ENCODE measurements around the gene FAT2.

The FAT2 gene

DNA sequence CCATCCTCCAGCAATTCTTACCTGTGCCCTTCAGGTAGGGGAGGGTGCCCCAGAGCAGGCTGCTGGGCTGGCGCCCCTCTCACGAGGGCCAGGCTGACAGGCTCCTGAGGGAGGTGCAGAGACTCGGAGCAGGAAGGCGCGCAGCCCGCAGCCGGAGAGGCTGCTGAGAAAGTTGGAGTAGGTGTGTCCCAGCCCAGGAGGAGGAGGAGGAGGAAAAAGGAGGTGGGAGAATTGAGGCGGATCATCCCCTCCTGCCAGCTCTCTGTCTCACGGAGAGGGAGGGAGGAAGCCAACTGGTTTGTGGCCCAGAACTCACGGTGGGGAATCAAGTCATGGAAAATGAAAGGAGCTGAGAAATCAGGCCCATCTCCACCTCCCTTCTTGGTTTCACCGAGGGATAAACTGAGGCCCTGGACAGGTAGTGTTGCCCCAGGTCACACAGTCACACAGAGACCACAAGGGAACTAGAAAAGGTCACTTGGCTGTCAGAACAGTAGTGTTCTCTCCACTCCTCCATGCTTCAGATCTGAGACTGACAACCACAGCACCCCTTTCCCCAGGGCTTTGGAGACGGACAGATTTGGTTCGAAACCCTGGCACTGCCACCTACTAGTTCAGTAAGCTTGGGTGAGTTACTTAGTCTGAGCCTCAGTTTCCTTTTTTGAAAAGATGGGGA, at the start of gene FAT2:
TSS of gene FAT2 (minus strand) at position 188 of the 676 bp plus-strand sequence. CDS start 22,400 bp downstream, outside the sequence.
- DNase-seq, result no peak

DNA sequence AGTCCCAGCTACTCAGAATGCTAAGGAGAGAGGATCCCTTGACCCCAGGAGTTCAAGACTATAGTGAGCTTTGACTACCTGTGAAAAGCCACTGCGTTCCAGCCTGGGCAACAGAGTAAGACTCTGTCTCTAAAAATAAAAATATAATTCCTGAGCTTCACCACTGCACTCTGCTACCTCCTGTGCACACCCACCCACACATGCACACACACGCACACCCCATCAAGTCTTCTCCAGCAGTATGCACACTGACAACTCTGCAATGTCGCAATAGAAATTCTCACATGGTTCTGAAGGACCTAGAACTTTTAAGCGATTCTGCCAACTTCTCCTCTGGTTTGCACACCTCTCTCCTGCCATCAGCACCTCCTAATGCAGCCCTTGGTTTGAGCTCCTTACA, 47.5 kb upstream of the FAT2 start:
- DNase-seq, result no peak

DNA sequence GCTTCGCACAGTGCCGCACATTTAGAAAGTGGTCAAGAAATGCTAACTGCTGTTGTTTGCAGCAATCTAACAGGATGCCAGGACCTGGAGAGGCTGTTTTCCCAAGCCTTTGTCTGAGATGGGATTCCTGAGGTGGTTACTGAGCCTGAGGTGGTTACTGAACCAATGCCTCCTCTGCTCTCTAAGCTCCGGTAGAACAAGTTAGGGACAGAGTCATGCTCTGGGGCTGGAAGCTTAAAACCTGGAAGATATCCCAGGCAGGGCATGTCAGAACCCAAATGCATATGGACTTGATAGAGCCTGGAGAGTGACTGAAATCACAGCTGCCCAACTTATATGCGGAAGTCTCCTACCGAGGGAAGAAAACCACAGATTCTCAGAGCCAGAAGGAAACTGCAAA, 46.5 kb upstream of the FAT2 start:
- DNase-seq, result no peak

DNA sequence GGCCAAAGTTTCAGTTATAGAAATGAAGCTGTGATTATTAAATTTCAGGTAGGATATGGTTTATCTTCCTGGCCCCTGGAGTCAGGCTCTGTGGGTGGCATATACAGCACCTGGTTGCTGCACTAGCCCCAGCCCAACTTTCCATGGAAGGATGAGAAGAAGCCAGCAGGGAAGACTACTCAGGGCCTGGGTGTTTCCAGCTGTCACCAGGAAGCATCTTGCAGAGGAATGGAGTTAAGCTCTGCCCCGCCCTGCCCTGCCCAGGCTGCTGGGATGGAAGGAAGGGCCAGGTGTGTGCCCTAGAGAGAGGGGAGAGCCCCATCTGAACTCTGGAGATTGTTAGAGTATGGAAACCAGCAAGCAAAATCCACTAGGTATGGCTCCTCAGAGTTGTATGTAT, 42.8 kb upstream of the FAT2 start:
- no peak for DNase-seq

DNA sequence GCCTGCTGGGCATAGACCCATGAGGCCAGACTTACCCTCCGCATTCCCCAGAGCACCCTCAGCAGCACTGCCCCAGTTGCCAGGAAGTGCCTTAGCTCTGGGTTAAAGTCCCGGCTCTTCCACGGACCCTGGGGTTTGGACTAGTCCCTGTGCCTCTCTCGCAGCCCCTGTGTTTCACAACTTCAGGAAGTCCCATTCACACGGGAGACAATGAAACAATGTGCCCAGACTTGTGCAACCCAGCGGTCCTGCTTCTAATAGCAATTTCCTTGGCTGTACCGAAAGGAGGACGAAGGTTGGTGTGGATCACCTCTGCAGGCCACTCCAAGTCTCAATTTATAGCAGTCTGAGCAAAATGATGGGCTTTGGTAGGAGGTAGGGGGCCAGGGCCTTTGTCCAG, 41.8 kb upstream of the FAT2 start:
- no peak for DNase-seq

DNA sequence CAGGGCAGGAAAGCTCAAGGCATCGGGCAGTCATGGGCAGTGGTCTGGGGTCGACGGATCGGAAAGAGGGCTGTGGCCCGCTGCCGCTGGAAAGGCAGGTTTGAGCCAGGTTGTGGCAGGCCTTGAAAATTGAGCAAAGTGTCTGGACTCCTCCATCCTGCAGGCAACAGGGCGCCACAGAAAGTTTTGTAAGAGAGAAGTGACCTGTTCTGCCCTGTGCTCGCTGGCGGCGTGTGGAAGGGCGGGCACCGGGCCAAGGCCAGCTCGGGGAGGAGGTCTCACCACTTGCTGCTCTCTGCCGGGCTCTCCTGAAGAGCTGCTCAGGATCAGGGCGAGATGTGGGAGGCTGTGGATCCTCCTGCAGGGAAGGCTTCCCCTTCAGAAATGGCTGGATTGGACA, 41.4 kb upstream of the FAT2 start:
- DNase-seq, result no peak

- no peak for DNase-seq
Observed at GRCh38 chr5:151631941-151632340, 40.8 kb upstream of the FAT2 start.

GRCh38 chr5:151630088-151630487, 39.0 kb upstream of the FAT2 start:
- DNase-seq, result no peak

DNA sequence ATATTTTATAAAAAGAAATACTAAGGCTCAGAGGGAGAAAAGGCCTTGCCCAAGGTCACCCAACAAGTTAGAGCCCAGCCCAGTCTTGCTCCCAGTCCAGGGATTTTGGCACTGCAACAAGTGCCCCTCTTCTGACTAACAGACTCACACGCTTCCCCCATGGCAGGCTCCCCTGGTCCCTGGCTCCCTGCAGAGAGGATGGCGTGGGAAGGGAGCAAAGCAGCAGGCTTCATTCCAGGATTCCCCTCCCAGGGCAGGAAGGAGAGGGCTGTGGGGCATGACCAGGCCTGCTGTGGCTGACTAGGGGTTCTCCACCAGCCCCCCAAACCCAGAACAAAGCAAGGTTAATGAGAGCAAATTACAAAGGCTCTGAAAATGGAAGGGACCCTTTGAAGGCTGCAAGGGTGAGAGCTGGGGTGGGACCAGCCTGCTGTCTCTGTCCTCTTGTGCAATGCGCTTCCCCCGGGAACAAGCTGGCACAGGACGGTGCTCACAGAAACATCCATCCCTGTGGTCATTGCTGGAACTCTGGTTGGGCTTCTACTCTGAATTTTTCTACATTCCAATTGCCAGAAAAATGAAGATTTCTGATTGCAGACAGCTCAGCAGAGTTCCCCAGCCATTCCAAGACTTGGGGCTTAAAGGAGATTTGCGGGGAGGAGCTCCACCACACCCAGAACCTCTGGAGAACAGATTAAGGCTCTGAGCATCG, 37.1 kb upstream of the FAT2 start:
- no peak for DNase-seq

GRCh38 chr5:151627650-151628049, 36.5 kb upstream of the FAT2 start:
- DNase-seq, result no peak

DNA sequence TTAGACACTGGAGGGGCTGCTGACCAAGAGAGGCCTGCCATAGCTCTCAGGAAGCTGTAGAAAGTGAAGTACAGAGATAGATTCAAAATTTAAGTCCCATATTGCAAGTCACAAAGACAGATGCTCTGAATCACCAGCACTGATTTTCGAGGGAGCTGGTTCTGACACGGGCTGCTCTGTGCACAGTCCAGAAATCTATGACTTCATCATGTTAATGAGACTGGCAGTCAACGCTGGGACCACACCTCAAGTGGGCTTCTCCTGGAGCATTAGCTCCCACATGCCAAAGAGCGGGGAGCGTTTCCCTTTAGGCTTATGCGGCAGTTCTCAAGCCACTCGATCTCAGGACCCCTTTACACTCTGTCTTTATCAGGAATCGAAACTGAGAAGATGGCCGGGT, 34.2 kb upstream of the FAT2 start:
- DNase-seq, result no peak

DNA sequence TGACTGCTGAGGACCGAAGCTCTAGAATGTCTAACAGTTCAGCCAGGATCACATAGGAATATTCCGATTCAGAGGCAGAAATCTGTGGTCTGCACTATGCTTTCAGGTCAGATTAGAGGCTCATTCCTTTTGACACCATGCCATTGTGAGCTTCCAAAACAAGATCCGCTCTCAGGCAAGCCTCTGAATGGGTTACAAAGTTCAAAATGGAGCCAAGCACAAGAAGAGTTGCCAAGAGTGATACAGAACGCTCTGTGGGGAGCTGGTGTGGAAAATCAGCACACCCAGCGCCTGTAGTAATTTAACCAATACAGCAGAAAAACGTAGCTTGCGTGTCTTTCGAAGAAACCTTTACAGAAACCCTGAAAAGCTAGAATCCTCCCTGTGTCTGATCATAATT, 33.3 kb upstream of the FAT2 start:
- no peak for DNase-seq

DNA sequence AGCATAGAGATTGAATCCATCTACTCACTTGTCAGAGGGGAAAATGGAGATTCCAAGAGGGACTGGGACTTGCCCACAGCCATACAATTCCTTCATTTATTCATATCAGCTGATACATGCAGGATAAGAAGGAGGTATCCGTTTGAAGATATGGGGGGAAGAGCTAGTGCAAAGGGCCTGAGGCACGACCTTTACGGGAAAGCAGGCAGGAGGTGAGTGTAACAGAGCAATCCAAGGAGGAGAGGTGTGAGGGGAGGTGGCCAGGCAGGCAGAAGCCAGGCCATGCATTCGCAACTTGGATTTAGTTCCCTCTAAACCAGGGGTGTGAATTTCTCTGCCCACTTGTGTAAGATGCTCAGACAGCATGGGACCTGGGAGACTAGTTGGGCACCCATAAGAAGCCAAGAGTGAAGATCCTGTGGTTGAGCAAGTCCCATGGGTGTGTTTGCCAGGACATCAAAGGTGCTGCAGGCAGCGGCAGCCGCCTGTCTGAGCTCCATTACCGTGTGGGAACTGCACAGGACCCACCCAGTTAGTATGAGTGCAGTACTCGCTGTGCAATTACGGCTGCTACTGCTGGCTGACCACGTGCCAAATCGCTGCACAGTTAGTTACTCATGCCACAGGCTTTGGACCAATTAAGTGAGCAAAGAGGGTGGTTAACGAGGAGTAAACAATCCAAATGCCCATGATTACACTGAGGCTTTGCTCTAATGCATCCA, 31.4 kb upstream of the FAT2 start:
- no peak for DNase-seq

- no peak for DNase-seq
Observed at GRCh38 chr5:151620461-151620840, 29.3 kb upstream of the FAT2 start.

GRCh38 chr5:151619812-151620460, 28.8 kb upstream of the FAT2 start:
- no peak for DNase-seq

- no peak for DNase-seq
Observed at GRCh38 chr5:151618907-151619306, 27.8 kb upstream of the FAT2 start.

DNA sequence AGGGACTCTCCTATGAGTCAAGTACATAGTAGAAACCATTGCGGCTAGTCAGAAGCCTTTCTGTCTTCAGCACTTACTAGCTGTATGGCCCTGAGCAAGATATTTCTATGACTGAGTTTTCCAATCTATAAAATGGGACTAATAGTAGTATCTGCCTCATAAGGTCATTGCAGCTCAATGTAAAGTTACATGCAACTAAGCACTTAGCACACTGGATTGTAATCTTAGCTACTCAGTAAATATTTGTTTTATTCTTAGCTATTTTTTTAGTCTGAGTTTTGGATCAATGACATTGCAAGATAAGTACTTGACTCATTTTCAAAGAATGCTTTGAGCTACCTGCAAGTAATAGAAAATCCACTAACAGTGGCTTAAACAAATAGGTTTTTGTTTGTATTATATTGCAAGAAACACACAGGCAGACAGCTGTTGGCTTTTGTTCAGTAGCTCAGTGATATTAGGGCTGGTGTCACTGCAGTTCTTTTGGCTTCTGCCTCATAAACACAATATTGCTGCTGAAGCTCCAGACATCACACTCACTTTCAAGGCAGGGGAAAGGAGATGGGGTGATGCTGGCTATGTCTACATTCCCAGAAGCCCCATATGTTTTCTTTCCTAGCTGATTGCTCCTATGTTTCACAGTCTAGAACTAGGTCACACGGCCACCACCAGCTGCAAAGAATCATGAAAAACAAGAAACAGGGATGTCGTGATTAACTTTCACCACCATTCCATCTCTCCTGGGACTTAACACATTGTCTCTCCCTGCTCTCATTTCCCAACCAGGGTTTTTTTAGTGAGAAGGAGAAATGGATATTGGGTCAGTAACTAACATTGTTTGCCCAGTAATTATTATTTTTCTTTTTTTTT, 26.9 kb upstream of the FAT2 start:
- no peak for DNase-seq

- no peak for DNase-seq
Observed at GRCh38 chr5:151617383-151617840, 26.3 kb upstream of the FAT2 start.

- no peak for DNase-seq
Observed at GRCh38 chr5:151615431-151615830, 24.3 kb upstream of the FAT2 start.

DNA sequence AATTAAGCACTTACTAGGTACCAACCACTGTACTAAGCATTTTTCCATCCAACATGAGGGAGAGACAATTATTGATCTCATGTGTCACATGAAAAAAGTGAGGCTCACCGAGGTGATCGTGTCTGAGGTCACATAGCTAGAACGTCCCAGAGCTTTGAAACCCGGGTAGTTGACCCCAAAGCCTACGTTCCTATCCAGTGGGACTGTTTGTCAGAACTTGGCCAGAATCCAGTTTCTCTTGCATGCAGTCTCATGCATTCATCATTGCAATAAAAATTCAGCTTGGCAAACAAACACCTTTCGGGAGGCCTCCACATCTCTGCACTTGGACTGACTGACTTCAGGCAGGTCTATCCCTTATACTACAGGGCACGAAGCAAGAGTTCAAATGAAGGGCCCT, 23.4 kb upstream of the FAT2 start:
- no peak for DNase-seq

- DNase-seq, result no peak
Observed at GRCh38 chr5:151612689-151613427, 21.7 kb upstream of the FAT2 start.
